Measurements from ENCODE around the gene PCNA.

- no peak for TF ChIP-seq CTCF (IDR thresholded peaks at IDR 0.05)
- no peak for TF ChIP-seq POLR2AphosphoS5 (IDR thresholded peaks at IDR 0.05; ENCODE audit: low read depth, low read length)
- TF ChIP-seq, protein P1, sequence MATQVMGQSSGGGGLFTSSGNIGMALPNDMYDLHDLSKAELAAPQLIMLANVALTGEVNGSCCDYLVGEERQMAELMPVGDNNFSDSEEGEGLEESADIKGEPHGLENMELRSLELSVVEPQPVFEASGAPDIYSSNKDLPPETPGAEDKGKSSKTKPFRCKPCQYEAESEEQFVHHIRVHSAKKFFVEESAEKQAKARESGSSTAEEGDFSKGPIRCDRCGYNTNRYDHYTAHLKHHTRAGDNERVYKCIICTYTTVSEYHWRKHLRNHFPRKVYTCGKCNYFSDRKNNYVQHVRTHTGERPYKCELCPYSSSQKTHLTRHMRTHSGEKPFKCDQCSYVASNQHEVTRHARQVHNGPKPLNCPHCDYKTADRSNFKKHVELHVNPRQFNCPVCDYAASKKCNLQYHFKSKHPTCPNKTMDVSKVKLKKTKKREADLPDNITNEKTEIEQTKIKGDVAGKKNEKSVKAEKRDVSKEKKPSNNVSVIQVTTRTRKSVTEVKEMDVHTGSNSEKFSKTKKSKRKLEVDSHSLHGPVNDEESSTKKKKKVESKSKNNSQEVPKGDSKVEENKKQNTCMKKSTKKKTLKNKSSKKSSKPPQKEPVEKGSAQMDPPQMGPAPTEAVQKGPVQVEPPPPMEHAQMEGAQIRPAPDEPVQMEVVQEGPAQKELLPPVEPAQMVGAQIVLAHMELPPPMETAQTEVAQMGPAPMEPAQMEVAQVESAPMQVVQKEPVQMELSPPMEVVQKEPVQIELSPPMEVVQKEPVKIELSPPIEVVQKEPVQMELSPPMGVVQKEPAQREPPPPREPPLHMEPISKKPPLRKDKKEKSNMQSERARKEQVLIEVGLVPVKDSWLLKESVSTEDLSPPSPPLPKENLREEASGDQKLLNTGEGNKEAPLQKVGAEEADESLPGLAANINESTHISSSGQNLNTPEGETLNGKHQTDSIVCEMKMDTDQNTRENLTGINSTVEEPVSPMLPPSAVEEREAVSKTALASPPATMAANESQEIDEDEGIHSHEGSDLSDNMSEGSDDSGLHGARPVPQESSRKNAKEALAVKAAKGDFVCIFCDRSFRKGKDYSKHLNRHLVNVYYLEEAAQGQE (IDR thresholded peaks at IDR 0.05; ENCODE audit: insufficient read depth in 1 of 2, low read depth in 2 of 2, low read length in 1 of 2) = no peak
Observed at GRCh38 chr20:5153612-5154542, 34.1 kb upstream of the PCNA start.

All from Panc1 (cell line).